GM12891 (cell line): Measurements from ENCODE around the gene KCNQ2.

Source experiments
- DNase-seq: peaks from one replicate; pipeline ENCODE4 v3.0.0; 2011; ENCODE audit warnings: low spot score; ENCODE audit not compliant: insufficient read length
- FAIRE-seq: peaks from 2 replicates; lab custom pipeline; 2011; peaks lifted over from hg19 to GRCh38; lab: Jason Lieb, UNC
- PAX5 ChIP-seq: IDR thresholded peaks from 2 replicates; pipeline ENCODE4 v1.6.1; 2011; ENCODE audit warnings: low read length, moderate library complexity, mild to moderate bottlenecking; ENCODE audit not compliant: insufficient read depth, severe bottlenecking
- POLR2A ChIP-seq: IDR thresholded peaks from 2 replicates; pipeline ENCODE4 v1.6.1; 2011; ENCODE audit warnings: low read depth, low read length, control low read depth
- POLR2AphosphoS5 ChIP-seq: IDR thresholded peaks from 2 replicates; pipeline ENCODE4 v1.6.1; 2011; ENCODE audit warnings: low read depth, low read length, control low read depth
- POU2F2 ChIP-seq: IDR thresholded peaks from 2 replicates; pipeline ENCODE4 v1.6.1; 2011; ENCODE audit warnings: low read depth, mild to moderate bottlenecking, control low read depth, low read length, moderate library complexity
- SPI1 ChIP-seq: IDR thresholded peaks from 2 replicates; pipeline ENCODE4 v1.6.1; 2011; ENCODE audit warnings: low read depth, low read length, control low read depth
- TAF1 ChIP-seq: IDR thresholded peaks from 2 replicates; pipeline ENCODE4 v1.6.1; 2011; ENCODE audit warnings: low read depth, low read length, control low read depth

The KCNQ2 gene

DNA sequence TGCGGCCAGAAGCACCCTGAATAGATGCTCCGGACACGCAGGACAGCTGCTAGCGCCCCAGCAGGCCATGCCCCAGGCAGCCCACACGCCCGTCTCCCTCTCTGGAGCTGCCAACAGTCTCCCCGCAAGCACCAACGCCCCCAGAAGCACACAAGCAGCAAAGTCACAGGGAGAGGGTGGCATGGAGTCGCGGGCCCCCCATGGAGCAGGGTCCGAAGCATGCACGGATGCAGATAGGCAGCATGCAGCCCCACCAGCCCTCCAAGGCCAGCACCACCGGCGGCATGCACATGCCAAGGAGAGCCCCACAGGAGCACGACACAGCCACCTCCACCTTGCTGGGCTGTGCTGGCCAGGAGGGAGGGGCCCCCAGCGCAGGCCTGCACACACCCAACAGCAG is 53.8 kb downstream of the KCNQ2 start:
- no peak for TF ChIP-seq TAF1
- no peak for TF ChIP-seq POU2F2
- no peak for TF ChIP-seq POLR2AphosphoS5
- no peak for TF ChIP-seq SPI1
- TF ChIP-seq POLR2A = no peak
- TF ChIP-seq PAX5 = no peak
- DNase-seq (no peak), FAIRE-seq (no peak)

DNA sequence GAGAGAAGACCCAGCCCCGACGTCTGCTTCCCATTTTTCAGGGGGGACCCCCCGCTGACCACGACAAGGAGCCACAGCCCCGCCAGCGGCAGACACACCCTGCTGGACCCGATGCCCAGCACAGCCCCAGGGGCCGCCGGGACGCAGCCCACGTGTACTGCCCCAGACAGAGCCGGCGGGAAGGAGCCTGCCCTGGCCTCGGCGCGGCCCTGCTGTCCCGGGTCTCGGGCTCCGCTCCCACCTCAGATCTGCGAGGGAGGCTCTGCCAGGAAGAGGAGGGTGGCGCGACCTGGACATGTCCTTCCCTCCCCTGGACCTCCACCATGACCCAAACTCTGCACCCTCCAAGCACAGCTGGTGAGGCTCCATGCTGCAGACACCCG is 54.7 kb downstream of the KCNQ2 start:
- no peak for TF ChIP-seq TAF1
- no peak for FAIRE-seq
- no peak for DNase-seq

DNA sequence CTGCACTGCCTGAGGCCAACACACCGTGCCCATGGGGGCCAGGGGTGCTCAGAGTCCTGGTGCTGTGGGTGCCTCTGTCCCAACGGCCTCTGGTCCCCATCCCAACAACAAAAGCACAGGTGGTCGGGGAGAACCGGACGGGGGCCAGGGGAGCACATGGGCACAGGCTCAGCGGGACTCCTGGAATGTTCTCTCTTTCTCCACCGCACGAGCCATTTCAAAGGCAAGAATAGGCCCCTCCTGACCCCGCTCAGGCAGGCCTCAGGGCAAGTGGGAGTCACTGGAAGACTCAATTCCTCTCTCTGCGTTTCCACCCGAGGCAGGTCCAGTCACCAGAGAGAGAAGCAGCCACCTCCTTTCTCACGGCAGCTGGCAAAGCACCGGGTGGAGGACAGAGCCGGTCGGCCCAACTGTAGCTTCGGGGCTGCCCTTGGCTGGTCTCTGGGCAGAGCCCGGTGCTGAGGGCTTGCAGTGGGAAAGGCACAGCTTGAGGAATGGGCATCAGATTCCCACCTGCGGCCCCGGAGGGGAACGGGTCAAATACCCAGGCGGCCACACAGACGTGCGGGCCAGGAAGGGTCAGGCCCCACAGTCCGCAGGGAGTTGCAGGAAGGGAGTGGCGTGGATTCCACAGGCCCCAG is 55.2 kb downstream of the KCNQ2 start:
- DNase-seq (no peak), FAIRE-seq (no peak)
- TF ChIP-seq PAX5 = no peak
- TF ChIP-seq SPI1 = no peak
- no peak for TF ChIP-seq TAF1
- TF ChIP-seq POLR2A = no peak
- TF ChIP-seq POU2F2 = no peak

- DNase-seq = no peak
- TF ChIP-seq POU2F2 (no peak), SPI1 (no peak), PAX5 (no peak), TAF1 (no peak), POLR2AphosphoS5 (no peak), POLR2A (no peak)
Measured at GRCh38 chr20:63416631-63417030, 55.8 kb downstream of the KCNQ2 start.

GRCh38 chr20:63415647-63416391 is 56.6 kb downstream of the KCNQ2 start:
- no peak for TF ChIP-seq SPI1
- TF ChIP-seq POLR2AphosphoS5 = no peak
- TF ChIP-seq TAF1 = no peak
- TF ChIP-seq POU2F2 = no peak
- TF ChIP-seq POLR2A = no peak
- no peak for TF ChIP-seq PAX5
- DNase-seq (no peak), FAIRE-seq (no peak)

More at GRCh38 chr20:63416631-63417030, 55.8 kb downstream of the KCNQ2 start:
- no peak for FAIRE-seq

- DNase-seq (no peak), FAIRE-seq (no peak)
- no peak for TF ChIP-seq POLR2A
- TF ChIP-seq SPI1 = no peak
- TF ChIP-seq POLR2AphosphoS5 = no peak
- TF ChIP-seq PAX5 = no peak
- TF ChIP-seq POU2F2 = no peak
- no peak for TF ChIP-seq TAF1
Measured at GRCh38 chr20:63414720-63415430, 57.6 kb downstream of the KCNQ2 start.

- TF ChIP-seq POLR2AphosphoS5 = no peak
- TF ChIP-seq PAX5 = no peak
- TF ChIP-seq SPI1 = no peak
- no peak for TF ChIP-seq POLR2A
- TF ChIP-seq POU2F2 = no peak
- no peak for TF ChIP-seq TAF1
- FAIRE-seq (no peak), DNase-seq (no peak)
Measured at GRCh38 chr20:63413963-63414684, 58.3 kb downstream of the KCNQ2 start.

GRCh38 chr20:63413323-63413722 is 59.1 kb downstream of the KCNQ2 start:
- no peak for FAIRE-seq
- DNase-seq = no peak
- TF ChIP-seq SPI1 = no peak
- TF ChIP-seq POU2F2 = no peak
- no peak for TF ChIP-seq POLR2A
- TF ChIP-seq POLR2AphosphoS5 = no peak

DNA sequence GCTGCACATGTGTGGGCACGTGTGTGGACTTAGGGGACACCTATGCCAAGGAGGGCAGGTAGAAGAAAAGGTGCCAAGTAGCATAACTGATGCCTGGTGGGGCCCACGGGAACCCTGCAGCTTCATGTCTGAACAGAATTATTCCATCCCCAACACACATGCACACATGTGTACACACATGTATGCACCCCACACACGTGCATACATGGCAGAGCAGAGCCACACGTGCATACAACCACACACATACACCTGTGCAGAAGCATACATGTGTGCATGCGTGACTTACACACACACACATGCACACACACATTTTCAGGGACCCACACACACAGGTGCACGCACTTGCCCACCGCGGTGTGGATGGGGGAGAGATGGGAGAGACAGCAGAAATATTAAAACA is 59.6 kb downstream of the KCNQ2 start:
- DNase-seq = no peak
- no peak for FAIRE-seq
- TF ChIP-seq POU2F2 (no peak), SPI1 (no peak), PAX5 (no peak), POLR2A (no peak), POLR2AphosphoS5 (no peak), TAF1 (no peak)
